Measurements from ENCODE around the gene PSMB10.

The PSMB10 gene

GRCh38 chr16:67962135-67962534, 25.5 kb upstream of the PSMB10 start:
- no peak for TF ChIP-seq CTCF (conservative IDR thresholded peaks at IDR 0.05; ENCODE audit: low read depth, low read length)
- no peak for DNase-seq (ENCODE audit: low read depth)
- H3K4me3 ChIP-seq (ENCODE audit: low read length), result no peak overlapping the region

GRCh38 chr16:67961551-67961957, 24.9 kb upstream of the PSMB10 start:
- H3K4me3 ChIP-seq (ENCODE audit: low read length), result no peak overlapping the region
- no peak for DNase-seq (ENCODE audit: low read depth)
- no peak for TF ChIP-seq CTCF (conservative IDR thresholded peaks at IDR 0.05; ENCODE audit: low read depth, low read length)

GRCh38 chr16:67959536-67960329, 23.1 kb upstream of the PSMB10 start:
- TF ChIP-seq CTCF (conservative IDR thresholded peaks at IDR 0.05; ENCODE audit: low read depth, low read length), result no peak
- no peak overlapping the region for H3K4me3 ChIP-seq (ENCODE audit: low read length)
- DNase-seq (ENCODE audit: low read depth), result no peak

- TF ChIP-seq CTCF (conservative IDR thresholded peaks at IDR 0.05; ENCODE audit: low read depth, low read length), result no peak
- no peak for DNase-seq (ENCODE audit: low read depth)
- no peak overlapping the region for H3K4me3 ChIP-seq (ENCODE audit: low read length)
Observed at GRCh38 chr16:67957622-67958021, 21.0 kb upstream of the PSMB10 start.

GRCh38 chr16:67954421-67955196, 18.0 kb upstream of the PSMB10 start:
- H3K4me3 ChIP-seq (ENCODE audit: low read length), result no peak overlapping the region
- no peak for DNase-seq (ENCODE audit: low read depth)
- TF ChIP-seq CTCF (conservative IDR thresholded peaks at IDR 0.05; ENCODE audit: low read depth, low read length), result no peak

- no peak for DNase-seq (ENCODE audit: low read depth)
- TF ChIP-seq CTCF (conservative IDR thresholded peaks at IDR 0.05; ENCODE audit: low read depth, low read length), result no peak
- no peak overlapping the region for H3K4me3 ChIP-seq (ENCODE audit: low read length)
Observed at GRCh38 chr16:67953641-67954375, 17.2 kb upstream of the PSMB10 start.
